ENCODE results near the gene LRRTM4. TPM values are rescaled to one million over a fixed set of nuclear protein-coding genes. Genes with fewer than 3 reads are reported as not detected.
A peak's percentile ranks its signal among the peaks of the same experiment; 100 is the strongest.

The LRRTM4 gene
- total RNA-seq, 1 experiment from 2014 or later: 12.0 TPM

- no peak overlapping the region for H2BK15ac ChIP-seq (ENCODE audit: low read depth, low read length)
- H3K9me3 ChIP-seq (ENCODE audit: control insufficient read depth, low read depth, low read length): no peaks in the 10 kb centered on the region
- H4K91ac ChIP-seq (ENCODE audit: insufficient read length, low read depth, low read length): no peak overlapping the region
- H3K4ac ChIP-seq (ENCODE audit: low read depth, low read length): no peak overlapping the region
- no peak overlapping the region for H3K23ac ChIP-seq (ENCODE audit: insufficient read length, low read depth, low read length)
- H3K36me3 Mint-ChIP-seq (ENCODE audit: insufficient read depth in 1 of 3, low read depth in 3 of 3): peaks cover 12 to 15% (median 13%) of the 10 kb centered on the region in 3 experiments
- no peak overlapping the region for H3T11ph ChIP-seq (ENCODE audit: low read length)
- H4K8ac ChIP-seq (replicated peaks; ENCODE audit: insufficient read length, low read depth, low read length): no peak overlapping the region
- H3K4me3 Mint-ChIP-seq: no peak overlapping the region
- H3K4me2 ChIP-seq (ENCODE audit: insufficient read depth, insufficient read length, low read length): no peak overlapping the region
- no peak overlapping the region for H3K27ac ChIP-seq (ENCODE audit: insufficient read length, low read depth, low read length)
- H4K20me1 ChIP-seq (ENCODE audit: control insufficient read depth, insufficient read depth, insufficient read length): no peaks in the 10 kb centered on the region
- H3K9me3 Mint-ChIP-seq: peaks cover 0 to 4% of the 10 kb centered on the region in 2 experiments; a peak in 2 of 5 replicates
- no peak overlapping the region for H4K5ac ChIP-seq (ENCODE audit: insufficient read length, low read depth, low read length)
- no peak overlapping the region for H2AFZ ChIP-seq (ENCODE audit: low read length)
- H3K4me1 ChIP-seq (ENCODE audit: insufficient read depth, low read length): peaks cover 11% of the 10 kb centered on the region; the same call in 1 of the 2 replicates
- no peak overlapping the region for H2BK12ac ChIP-seq (ENCODE audit: insufficient read length, low read depth, low read length)
- H3K14ac ChIP-seq (ENCODE audit: insufficient read depth, low read length): no peak overlapping the region
- TF ChIP-seq CTCF (conservative IDR thresholded peaks at IDR 0.05): no peak
- no peaks in the 10 kb centered on the region for H3K27me3 Mint-ChIP-seq (ENCODE audit: low read depth)
- no peaks in the 10 kb centered on the region for H3K23me2 ChIP-seq (ENCODE audit: insufficient read length, low read depth, low read length, poor library complexity, severe bottlenecking)
- no peak for DNase-seq
- no peaks in the 10 kb centered on the region for H3K79me1 ChIP-seq (ENCODE audit: insufficient read depth, low read depth, low read length, poor library complexity, severe bottlenecking)
- H3K27me3 ChIP-seq (ENCODE audit: insufficient read depth, low read length): no peaks in the 10 kb centered on the region
- H3K56ac ChIP-seq (ENCODE audit: insufficient read length, low read depth, low read length): no peak overlapping the region
- peaks cover 5% of the 10 kb centered on the region; the same call in 1 of the 2 replicates for H3K79me2 ChIP-seq (ENCODE audit: insufficient read depth, low read length)
- no peak overlapping the region for H2BK5ac ChIP-seq (ENCODE audit: insufficient read length, low read length)
- no peak overlapping the region for H2BK120ac ChIP-seq (ENCODE audit: low read depth, low read length, poor library complexity, severe bottlenecking)
- no peak overlapping the region for H2AK5ac ChIP-seq (ENCODE audit: insufficient read length, low read length)
- no peak overlapping the region for H2BK20ac ChIP-seq (ENCODE audit: low read depth, low read length, poor library complexity, severe bottlenecking)
- peak overlapping the region in 2 of 3 experiments; percentile 20 to 45; a peak in 3 of 7 replicates for H3K27ac Mint-ChIP-seq
- H3K4me1 Mint-ChIP-seq: peaks cover 51 to 58% of the 10 kb centered on the region in 2 experiments
- no CpG with 5 or more reads among the region's 7 CpGs for WGBS (ENCODE audit: extremely low coverage, insufficient read length, low lambda C conversion rate)
- no peak overlapping the region for H3K9ac ChIP-seq (ENCODE audit: extremely low read depth, insufficient read length, low read length)
- no peak overlapping the region for H3K18ac ChIP-seq (ENCODE audit: insufficient read length, low read depth, low read length)
Measured at GRCh38 chr2:77518311-77518710, 3.9 kb downstream of the LRRTM4 start.
